GM13977 (cell line): Measurements from ENCODE around the gene SCAPER.

Experiments used
- DNase-seq: peaks from one replicate; pipeline ENCODE4 v3.0.0; 2012; ENCODE audit warnings: low spot score
- in situ Hi-C: fragments of 300-500 bp; cut with MboI; formaldehyde crosslinking; loops from one replicate; pipeline ENCODE4 v1.12.0; 2022; ENCODE audit warnings: low sequenced_read_pairs, low pct_unique_long_range_greater_than_20kb, mixed read lengths, inconsistent platforms; ENCODE audit not compliant: unreplicated experiment
- TF ChIP-seq, protein P1 (sequence below): IDR thresholded peaks from 2 replicates; pipeline ENCODE4 v1.5.1; 2012; ENCODE audit warnings: mild to moderate bottlenecking, control low read depth; ENCODE audit not compliant: insufficient read depth; ENCODE audit errors: extremely low read depth, missing control alignments

Gene SCAPER

DNA sequence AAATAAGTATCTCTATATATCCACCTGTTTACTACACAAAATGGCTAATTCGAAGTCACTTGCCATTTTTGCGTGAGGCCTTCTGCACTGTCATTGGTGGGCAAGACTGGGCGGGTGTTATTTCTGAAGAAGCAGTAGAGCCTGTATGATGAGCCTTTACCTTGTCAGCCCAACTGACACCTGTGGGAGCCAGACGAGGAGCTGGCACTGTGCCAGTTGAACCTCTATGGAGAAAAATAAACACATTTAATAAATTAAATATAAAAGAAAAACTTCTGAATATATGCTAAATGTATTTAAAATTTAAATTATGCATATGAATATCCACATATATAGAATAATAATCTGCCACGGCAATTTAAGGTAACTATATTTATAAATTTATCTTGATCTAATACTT lies 109.9 kb downstream of the SCAPER start:
- in situ Hi-C loops = no loop called here
- no peak for DNase-seq
- TF ChIP-seq, protein P1, sequence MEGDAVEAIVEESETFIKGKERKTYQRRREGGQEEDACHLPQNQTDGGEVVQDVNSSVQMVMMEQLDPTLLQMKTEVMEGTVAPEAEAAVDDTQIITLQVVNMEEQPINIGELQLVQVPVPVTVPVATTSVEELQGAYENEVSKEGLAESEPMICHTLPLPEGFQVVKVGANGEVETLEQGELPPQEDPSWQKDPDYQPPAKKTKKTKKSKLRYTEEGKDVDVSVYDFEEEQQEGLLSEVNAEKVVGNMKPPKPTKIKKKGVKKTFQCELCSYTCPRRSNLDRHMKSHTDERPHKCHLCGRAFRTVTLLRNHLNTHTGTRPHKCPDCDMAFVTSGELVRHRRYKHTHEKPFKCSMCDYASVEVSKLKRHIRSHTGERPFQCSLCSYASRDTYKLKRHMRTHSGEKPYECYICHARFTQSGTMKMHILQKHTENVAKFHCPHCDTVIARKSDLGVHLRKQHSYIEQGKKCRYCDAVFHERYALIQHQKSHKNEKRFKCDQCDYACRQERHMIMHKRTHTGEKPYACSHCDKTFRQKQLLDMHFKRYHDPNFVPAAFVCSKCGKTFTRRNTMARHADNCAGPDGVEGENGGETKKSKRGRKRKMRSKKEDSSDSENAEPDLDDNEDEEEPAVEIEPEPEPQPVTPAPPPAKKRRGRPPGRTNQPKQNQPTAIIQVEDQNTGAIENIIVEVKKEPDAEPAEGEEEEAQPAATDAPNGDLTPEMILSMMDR = no peak

DNA sequence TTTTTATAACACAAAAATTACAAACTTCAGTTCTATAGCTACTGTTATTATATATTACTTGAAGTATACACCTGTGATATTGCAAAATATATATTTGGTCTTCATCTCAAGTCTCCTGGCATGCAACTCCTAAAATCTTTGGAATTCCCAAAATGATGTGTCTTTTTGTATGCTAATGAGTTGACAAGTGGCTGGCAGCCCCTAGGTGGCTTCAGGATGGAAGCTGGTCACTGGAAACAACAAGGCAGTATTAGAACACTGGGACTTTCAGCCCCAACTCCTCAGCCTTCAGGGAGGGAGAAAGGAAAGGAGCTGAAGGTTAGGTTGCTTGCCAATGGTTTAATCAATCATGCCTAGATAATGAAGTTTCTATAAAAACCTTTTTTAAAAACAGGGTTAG lies 112.0 kb downstream of the SCAPER start:
- in situ Hi-C loops = no loop called here
- no peak for DNase-seq
- TF ChIP-seq, protein P1 = no peak

DNA sequence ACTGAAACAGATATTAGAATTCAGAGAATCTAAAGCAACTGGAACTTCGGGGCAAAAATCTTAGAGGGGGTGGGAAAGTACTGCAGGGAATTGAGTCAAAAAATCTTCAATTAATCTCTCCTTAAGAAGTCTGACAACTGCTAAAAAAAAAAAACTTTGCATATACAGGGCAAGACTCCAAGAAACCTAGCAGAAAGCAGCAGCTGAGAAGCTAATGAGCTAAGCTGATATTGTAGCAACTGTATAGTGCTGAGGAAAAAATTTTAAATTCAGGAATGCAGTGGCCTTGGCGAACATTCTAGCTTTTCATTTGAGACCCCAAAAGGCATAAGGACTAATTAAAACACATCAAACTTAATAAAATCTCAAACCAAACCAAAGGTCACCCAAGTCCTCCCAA lies 113.6 kb downstream of the SCAPER start:
- in situ Hi-C loops = no loop called here
- TF ChIP-seq, protein P1 = no peak
- no peak for DNase-seq

DNA sequence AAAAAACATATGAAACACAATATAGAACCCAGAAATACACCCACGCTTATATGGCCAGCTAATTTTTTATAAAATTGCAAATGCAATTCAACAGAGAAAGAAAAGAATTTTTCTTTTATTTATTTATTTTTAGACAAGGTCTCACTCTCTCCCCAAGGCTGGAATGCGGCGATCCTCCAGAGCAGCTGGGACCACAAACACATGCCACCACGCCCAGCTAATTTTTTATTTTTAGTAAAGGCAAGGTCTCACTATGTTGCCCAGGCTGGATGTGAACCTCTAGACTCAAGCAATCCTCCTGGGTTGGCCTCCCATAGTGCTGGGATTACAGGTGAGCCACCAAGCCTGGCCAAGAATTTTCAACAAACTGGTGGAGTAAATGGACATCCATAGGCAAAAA lies 117.9 kb downstream of the SCAPER start:
- in situ Hi-C loops = no loop called here
- DNase-seq = no peak
- TF ChIP-seq, protein P1 = no peak

DNA sequence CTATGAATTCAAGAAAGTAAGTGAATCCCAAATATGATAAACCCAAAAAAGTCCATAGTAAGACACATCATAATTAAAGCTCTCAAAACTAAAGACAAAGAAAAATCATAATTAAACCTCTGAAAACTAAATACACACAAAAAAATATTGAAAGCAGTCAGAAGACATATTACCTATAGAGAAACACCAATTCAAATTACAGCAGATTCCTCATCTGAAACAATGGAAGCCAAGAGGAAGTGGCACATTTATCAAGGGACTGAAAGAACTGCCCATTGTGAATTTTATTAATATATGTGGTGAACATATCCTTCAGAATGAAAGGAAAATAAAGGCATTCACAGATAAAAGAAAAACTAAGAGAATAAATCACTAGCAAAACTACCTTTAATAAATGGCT lies 128.2 kb downstream of the SCAPER start:
- no peak for DNase-seq
- TF ChIP-seq, protein P1 = no peak
- in situ Hi-C loops = no loop called here

DNA sequence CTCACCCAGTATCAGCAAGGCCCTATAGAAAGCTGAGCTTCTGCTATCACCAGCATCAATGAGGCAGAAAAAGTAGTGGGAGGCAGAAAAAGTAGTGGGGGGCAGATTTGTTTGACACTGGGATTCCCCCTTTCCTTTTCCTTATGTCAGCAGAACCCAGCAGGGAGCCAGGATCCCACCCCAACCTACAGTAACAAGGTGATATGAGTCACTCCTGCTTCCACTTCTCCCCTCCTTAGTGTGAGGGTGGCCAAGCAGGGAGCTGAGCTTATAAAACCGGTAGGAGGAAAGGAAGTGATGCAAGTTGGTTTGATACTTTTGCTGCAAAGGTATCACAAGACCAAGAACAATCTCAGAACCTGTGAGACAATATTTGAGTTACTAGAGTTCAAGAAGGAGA lies 128.7 kb downstream of the SCAPER start:
- in situ Hi-C loops = no loop called here
- no peak for DNase-seq
- TF ChIP-seq, protein P1 = no peak

DNA sequence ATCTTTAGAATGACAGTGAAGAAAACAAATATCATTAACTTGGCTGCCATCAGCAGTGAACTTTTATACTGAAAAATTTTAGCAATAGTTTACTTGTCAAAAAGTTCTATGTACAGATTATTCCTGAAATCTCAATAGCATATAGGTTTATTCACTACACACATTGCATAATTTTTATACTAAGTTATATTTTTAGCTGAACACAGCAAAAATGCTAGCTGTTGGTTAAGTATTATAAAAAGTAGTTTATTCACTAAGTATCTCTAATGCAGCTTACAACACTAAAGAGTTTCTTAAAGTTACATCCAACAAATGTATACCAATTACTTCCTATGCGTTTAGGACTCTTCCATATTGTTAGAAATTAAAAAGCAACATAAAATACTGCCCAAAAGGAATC lies 131.9 kb downstream of the SCAPER start:
- in situ Hi-C loops = no loop called here
- no peak for DNase-seq
- TF ChIP-seq, protein P1 = no peak
